K562 (cell line): Measurements from ENCODE around the gene NR1H2. TPM values are rescaled to one million over a fixed set of nuclear protein-coding genes. Genes with fewer than 3 reads are reported as not detected.
A peak's percentile ranks its signal among the peaks of the same experiment; 100 is the strongest.

ENCODE experiments used
- CTBP1 ChIP-seq: fragments of 450-650 bp; IDR thresholded peaks from 2 replicates; pipeline ENCODE4 v1.6.1; 2016; ENCODE audit warnings: borderline replicate concordance
- MGA ChIP-seq: fragments of 450-650 bp; IDR thresholded peaks from 2 replicates; pipeline ENCODE4 v1.6.1; 2016; ENCODE audit warnings: mild to moderate bottlenecking, moderate library complexity
- NCOR1 ChIP-seq: fragments of 450-650 bp; IDR thresholded peaks from 2 replicates; pipeline ENCODE4 v1.6.1; 2016; ENCODE audit warnings: mild to moderate bottlenecking, moderate library complexity
- NFIC ChIP-seq: fragments of 450-650 bp; IDR thresholded peaks from 2 replicates; pipeline ENCODE4 v1.6.1; 2017; ENCODE audit warnings: mild to moderate bottlenecking, inconsistent platforms
- OTX1 ChIP-seq: fragments of 450-650 bp; formaldehyde crosslinking; IDR thresholded peaks from 2 replicates; pipeline ENCODE4 v1.4.0; 2022; ENCODE audit warnings: mild to moderate bottlenecking
- POLR2H ChIP-seq: IDR thresholded peaks from 2 replicates; pipeline ENCODE4 v1.6.1; 2016; ENCODE audit warnings: missing genetic modification characterization, low read depth, mild to moderate bottlenecking, control low read depth, missing compliant biosample characterization, moderate library complexity
- SMAD3 ChIP-seq: fragments of 450-650 bp; formaldehyde crosslinking; conservative IDR thresholded peaks from 2 replicates; pipeline ENCODE4 v1.4.0; 2020; ENCODE audit warnings: mild to moderate bottlenecking
- ZNF696 ChIP-seq: fragments of 250-450 bp; sonication (Bioruptor Pico); conservative IDR thresholded peaks from 2 replicates; pipeline ENCODE4 v1.4.0; 2020; ENCODE audit warnings: mild to moderate bottlenecking, moderate library complexity
- polyA plus RNA-seq, 8 experiments: library from polyadenylated mRNA; depleted of rRNA in 4 of 8; stranded (reverse) in 5 of 8; unstranded in 3 of 8; fragments of >200 nt; fragmentation: Nextera tagmentation in 2 of 8; fragmentation: Illumina TruSeq in 1 of 8; extraction: Ambion mirVana in 2 of 8; extraction: Trizol in 1 of 8; gene quantifications; 2 replicates each; pipeline versions ENCODE4 v1.2.1 to v1.2.3, GENCODE V29; 2011 to 2014; ENCODE audit warnings: inconsistent platforms in 1 of 8, missing spikeins in 1 of 8
- total RNA-seq, 7 experiments: library from RNA; depleted of rRNA in 6 of 7; stranded (reverse); fragments of >200 nt in 6 of 7; fragmentation: Illumina TruSeq in 2 of 7; extraction: Trizol in 2 of 7; gene quantifications; 2 replicates each; pipeline versions ENCODE4 v1.2.1 to v1.2.3, GENCODE V29; 2011 to 2021; ENCODE audit warnings: low replicate concordance in 1 of 7
- TF ChIP-seq, protein P1 (sequence below): sonication (generic); formaldehyde crosslinking; IDR thresholded peaks from 2 replicates; pipeline ENCODE4 v1.8.0; 2022; ENCODE audit warnings: mild to moderate bottlenecking, missing genetic modification reagents

Gene NR1H2
- total and polyA plus RNA-seq, 9 of the 15 experiments (the other 6 are each of a cell fraction or from before 2014, with no cell fraction given): 0.11 to 73.8 (median 24.0) TPM

DNA sequence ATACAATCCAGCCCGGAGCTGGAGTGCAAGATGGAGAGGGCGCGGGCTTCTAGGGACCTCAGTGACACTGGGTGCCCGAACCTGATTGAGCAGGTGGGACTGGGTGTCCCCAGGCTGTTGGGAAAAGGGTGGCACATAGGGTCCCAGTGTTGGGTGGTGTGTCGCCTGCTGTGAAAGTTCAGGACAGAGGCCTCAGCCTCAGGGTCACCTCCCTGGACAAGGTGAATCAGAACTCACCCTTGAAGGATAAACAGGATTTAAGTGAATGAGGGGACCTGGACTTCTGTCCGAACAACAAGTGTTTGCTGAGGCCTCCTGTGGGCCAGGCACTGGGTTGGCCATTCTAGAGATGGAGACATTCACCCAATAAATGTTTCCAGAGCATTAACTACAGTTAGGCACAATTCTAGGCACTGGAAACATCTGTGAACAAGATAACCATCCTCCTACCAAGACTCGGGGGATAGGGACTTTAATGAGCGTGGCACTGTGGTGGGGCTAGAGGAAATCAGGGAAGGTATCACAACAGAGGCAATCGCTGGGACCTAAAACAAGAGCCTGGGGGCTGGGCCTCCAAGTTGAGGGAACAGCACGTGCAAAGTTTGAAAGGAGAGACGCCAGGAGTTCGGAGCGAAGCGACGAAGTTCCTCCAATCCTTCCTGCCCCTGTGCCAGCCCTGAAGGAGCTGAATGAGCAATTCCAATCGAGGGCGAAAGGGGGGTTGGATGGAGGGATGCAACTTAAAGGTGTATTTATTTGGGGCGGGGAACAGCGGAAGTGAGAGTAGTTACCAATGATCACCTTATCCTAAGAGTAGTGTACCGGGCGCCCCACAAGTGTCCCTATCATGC is 7.0 kb downstream of the NR1H2 start (continued):
- peak; percentile 88 for TF ChIP-seq MGA
- TF ChIP-seq SMAD3 (CRISPR knock-in tag): no peak
- TF ChIP-seq OTX1 (CRISPR knock-in tag): peak; percentile 6; the same call in 1 of the 2 replicates
- TF ChIP-seq NFIC: peak; percentile 16; the same call in 1 of the 2 replicates
- TF ChIP-seq, protein P1, sequence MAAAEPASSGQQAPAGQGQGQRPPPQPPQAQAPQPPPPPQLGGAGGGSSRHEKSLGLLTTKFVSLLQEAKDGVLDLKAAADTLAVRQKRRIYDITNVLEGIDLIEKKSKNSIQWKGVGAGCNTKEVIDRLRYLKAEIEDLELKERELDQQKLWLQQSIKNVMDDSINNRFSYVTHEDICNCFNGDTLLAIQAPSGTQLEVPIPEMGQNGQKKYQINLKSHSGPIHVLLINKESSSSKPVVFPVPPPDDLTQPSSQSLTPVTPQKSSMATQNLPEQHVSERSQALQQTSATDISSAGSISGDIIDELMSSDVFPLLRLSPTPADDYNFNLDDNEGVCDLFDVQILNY (CRISPR knock-in tag): no peak
- no peak for TF ChIP-seq CTBP1
- no peak for TF ChIP-seq POLR2H (tag)
- TF ChIP-seq NCOR1: 0 out of 2 replicates have a peak, but pooled peaks have one; percentile 11
- no peak for TF ChIP-seq ZNF696 (CRISPR knock-in tag)
